Measurements from ENCODE around the gene LRRC2. TPM values are rescaled to one million over a fixed set of nuclear protein-coding genes. Genes with fewer than 3 reads are reported as not detected.
A peak's percentile ranks its signal among the peaks of the same experiment; 100 is the strongest.

The LRRC2 gene
- total RNA-seq, 1 experiment from 2014 or later = 2.6 TPM

DNA sequence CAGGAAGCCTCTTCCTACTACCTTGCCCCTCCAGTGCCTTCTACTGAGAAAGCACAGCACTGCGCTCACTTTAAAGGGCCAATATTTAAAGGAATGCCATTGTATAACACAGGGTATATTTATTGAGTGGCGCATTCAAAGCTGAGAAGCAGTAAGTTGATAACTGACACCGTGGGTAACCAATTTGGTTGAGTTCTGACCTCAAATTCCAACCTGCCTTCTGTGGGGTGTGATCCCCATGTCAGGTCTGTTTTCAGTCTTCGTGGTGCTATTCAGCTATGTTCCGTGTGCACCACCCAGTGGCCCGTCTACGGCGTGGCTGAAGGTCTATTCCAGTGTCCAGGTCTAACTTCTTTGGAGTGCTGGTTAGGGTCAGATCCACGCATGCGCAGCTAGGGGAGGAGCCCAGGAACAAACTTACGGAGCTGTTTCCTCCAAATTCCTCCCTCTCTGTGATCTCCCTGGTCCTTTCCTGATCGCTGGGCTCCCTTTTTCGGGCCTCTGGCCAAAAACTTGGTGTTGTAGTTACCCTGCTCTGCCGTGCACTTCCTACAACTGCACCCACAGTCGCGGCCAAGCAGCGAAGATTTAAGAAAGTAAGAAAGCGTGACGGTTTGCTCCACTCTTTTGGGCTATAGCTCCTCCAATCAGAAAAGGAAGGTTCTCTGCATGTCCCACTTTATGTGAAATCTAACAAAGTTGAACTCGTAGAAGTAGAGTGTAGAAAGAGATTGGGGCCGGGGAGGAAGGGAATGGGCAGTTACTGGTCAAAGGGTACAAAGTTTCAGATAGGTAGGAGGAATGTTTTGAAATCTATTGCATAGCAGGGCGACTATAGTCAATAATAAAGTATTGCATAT lies 7.7 kb downstream of the LRRC2 start:
- peaks cover 23 to 33% of the 10 kb centered on the region in 2 experiments for H3K9me3 Mint-ChIP-seq
- peaks cover 51 to 57% of the 10 kb centered on the region in 2 experiments for H3K4me1 Mint-ChIP-seq
- H3K4me1 ChIP-seq (ENCODE audit: insufficient read depth, low read length) = peaks cover 5% of the 10 kb centered on the region; the same call in 1 of the 2 replicates
- H2BK5ac ChIP-seq (ENCODE audit: insufficient read length, low read length) = no peak overlapping the region
- H3K18ac ChIP-seq (ENCODE audit: insufficient read length, low read depth, low read length) = no peak overlapping the region
- no peak overlapping the region for H3K4me2 ChIP-seq (ENCODE audit: insufficient read depth, insufficient read length, low read length)
- no peak overlapping the region for H2AFZ ChIP-seq (ENCODE audit: low read length)
- no peak overlapping the region for H4K8ac ChIP-seq (replicated peaks; ENCODE audit: insufficient read length, low read depth, low read length)
- H3K27ac Mint-ChIP-seq = peak overlapping the region; percentile 78 to 89 (median 79); a peak in 6 of 7 replicates
- H3K56ac ChIP-seq (ENCODE audit: insufficient read length, low read depth, low read length) = no peak overlapping the region
- H3K36me3 Mint-ChIP-seq (ENCODE audit: insufficient read depth in 1 of 3, low read depth in 3 of 3) = peaks cover 12 to 36% (median 23%) of the 10 kb centered on the region in 3 experiments
- no peaks in the 10 kb centered on the region for H3K79me1 ChIP-seq (ENCODE audit: insufficient read depth, low read depth, low read length, poor library complexity, severe bottlenecking)
- no peaks in the 10 kb centered on the region for H4K20me1 ChIP-seq (ENCODE audit: control insufficient read depth, insufficient read depth, insufficient read length)
- no peak overlapping the region for H3K23ac ChIP-seq (ENCODE audit: insufficient read length, low read depth, low read length)
- H3K79me2 ChIP-seq (ENCODE audit: insufficient read depth, low read length) = no peaks in the 10 kb centered on the region
- TF ChIP-seq, protein P1, sequence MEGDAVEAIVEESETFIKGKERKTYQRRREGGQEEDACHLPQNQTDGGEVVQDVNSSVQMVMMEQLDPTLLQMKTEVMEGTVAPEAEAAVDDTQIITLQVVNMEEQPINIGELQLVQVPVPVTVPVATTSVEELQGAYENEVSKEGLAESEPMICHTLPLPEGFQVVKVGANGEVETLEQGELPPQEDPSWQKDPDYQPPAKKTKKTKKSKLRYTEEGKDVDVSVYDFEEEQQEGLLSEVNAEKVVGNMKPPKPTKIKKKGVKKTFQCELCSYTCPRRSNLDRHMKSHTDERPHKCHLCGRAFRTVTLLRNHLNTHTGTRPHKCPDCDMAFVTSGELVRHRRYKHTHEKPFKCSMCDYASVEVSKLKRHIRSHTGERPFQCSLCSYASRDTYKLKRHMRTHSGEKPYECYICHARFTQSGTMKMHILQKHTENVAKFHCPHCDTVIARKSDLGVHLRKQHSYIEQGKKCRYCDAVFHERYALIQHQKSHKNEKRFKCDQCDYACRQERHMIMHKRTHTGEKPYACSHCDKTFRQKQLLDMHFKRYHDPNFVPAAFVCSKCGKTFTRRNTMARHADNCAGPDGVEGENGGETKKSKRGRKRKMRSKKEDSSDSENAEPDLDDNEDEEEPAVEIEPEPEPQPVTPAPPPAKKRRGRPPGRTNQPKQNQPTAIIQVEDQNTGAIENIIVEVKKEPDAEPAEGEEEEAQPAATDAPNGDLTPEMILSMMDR (conservative IDR thresholded peaks at IDR 0.05) = peak; percentile 67
- H2BK15ac ChIP-seq (ENCODE audit: low read depth, low read length) = no peak overlapping the region
- no peak overlapping the region for H3K4ac ChIP-seq (ENCODE audit: low read depth, low read length)
- peak; percentile 84 for DNase-seq
- H2BK120ac ChIP-seq (ENCODE audit: low read depth, low read length, poor library complexity, severe bottlenecking) = no peak overlapping the region
- H4K91ac ChIP-seq (ENCODE audit: insufficient read length, low read depth, low read length) = no peak overlapping the region
- no peak overlapping the region for H3T11ph ChIP-seq (ENCODE audit: low read length)
- H2BK12ac ChIP-seq (ENCODE audit: insufficient read length, low read depth, low read length) = no peak overlapping the region
- no peaks in the 10 kb centered on the region for H3K27me3 ChIP-seq (ENCODE audit: insufficient read depth, low read length)
- H3K23me2 ChIP-seq (ENCODE audit: insufficient read length, low read depth, low read length, poor library complexity, severe bottlenecking) = peaks cover 2% of the 10 kb centered on the region
- H3K27me3 Mint-ChIP-seq (ENCODE audit: low read depth) = no peaks in the 10 kb centered on the region; the same call in 1 of the 2 replicates
- no peaks in the 10 kb centered on the region for H3K9me3 ChIP-seq (ENCODE audit: control insufficient read depth, low read depth, low read length)
- peak overlapping the region; percentile 15 to 60; a peak in 4 of 5 replicates for H3K4me3 Mint-ChIP-seq
- no peak overlapping the region for H2BK20ac ChIP-seq (ENCODE audit: low read depth, low read length, poor library complexity, severe bottlenecking)
- no peak overlapping the region for H3K14ac ChIP-seq (ENCODE audit: insufficient read depth, low read length)
- no peak overlapping the region for H3K27ac ChIP-seq (ENCODE audit: insufficient read length, low read depth, low read length)
- H3K9ac ChIP-seq (ENCODE audit: extremely low read depth, insufficient read length, low read length) = no peak overlapping the region
- H2AK5ac ChIP-seq (ENCODE audit: insufficient read length, low read length) = no peak overlapping the region
- H4K5ac ChIP-seq (ENCODE audit: insufficient read length, low read depth, low read length) = no peak overlapping the region
- no CpG with 5 or more reads among the region's 22 CpGs for WGBS (ENCODE audit: extremely low coverage, insufficient read length, low lambda C conversion rate)
